K562 (cell line): Measurements from ENCODE around the gene SAE1. TPM values are rescaled to one million over a fixed set of nuclear protein-coding genes. Genes with fewer than 3 reads are reported as not detected.
A peak's percentile ranks its signal among the peaks of the same experiment; 100 is the strongest.

Experiments
- CBFB ChIP-seq: sonication (generic); formaldehyde crosslinking; IDR thresholded peaks from 2 replicates; pipeline ENCODE4 v1.4.0; 2020; ENCODE audit warnings: mild to moderate bottlenecking, missing genetic modification reagents
- CHCHD3 ChIP-seq: fragments of 250-450 bp; sonication (Bioruptor Pico); IDR thresholded peaks from 2 replicates; pipeline ENCODE4 v2.1.2; 2022; ENCODE audit warnings: mild to moderate bottlenecking
- FOXK1 ChIP-seq: sonication (generic); formaldehyde crosslinking; IDR thresholded peaks from 2 replicates; pipeline ENCODE4 v1.8.0; 2022; ENCODE audit warnings: missing genetic modification reagents, mild to moderate bottlenecking, borderline replicate concordance
- FUS ChIP-seq: fragments of 200-400 bp; formaldehyde crosslinking; optimal IDR thresholded peaks from 2 replicates; pipeline ENCODE3; 2017; ENCODE audit warnings: low read depth, low read length
- GABPA ChIP-seq: fragments of 200-800 bp; sonication (Bioruptor generic); conservative IDR thresholded peaks from 2 replicates; pipeline ENCODE4 v1.6.1; 2016; ENCODE audit warnings: low read depth, missing genetic modification characterization, missing compliant biosample characterization
- LEF1 ChIP-seq: fragments of 450-650 bp; IDR thresholded peaks from 2 replicates; pipeline ENCODE4 v1.6.1; 2016; ENCODE audit warnings: mild to moderate bottlenecking
- MLX ChIP-seq, 2 experiments: fragments of 450-650 bp in 1 of 2; sonication (generic) in 1 of 2; formaldehyde crosslinking; conservative IDR thresholded peaks; 2 replicates each; pipeline versions ENCODE4 v1.4.0 to v1.8.1; 2020 to 2022; ENCODE audit warnings: mild to moderate bottlenecking in 1 of 2, missing genetic modification reagents in 1 of 2
- MTA3 ChIP-seq: fragments of 450-650 bp; formaldehyde crosslinking; IDR thresholded peaks from 2 replicates; pipeline ENCODE4 v1.6.1; 2017; ENCODE audit warnings: mild to moderate bottlenecking, borderline replicate concordance
- NFXL1 ChIP-seq: fragments of 450-650 bp; formaldehyde crosslinking; IDR thresholded peaks from 2 replicates; pipeline ENCODE4 v1.4.0; 2021; ENCODE audit warnings: mild to moderate bottlenecking
- PHTF2 ChIP-seq: fragments of 250-450 bp; sonication (Bioruptor Pico); IDR thresholded peaks from 2 replicates; pipeline ENCODE4 v1.5.0; 2021; ENCODE audit warnings: mild to moderate bottlenecking
- PTRF ChIP-seq: fragments of 450-650 bp; IDR thresholded peaks from 2 replicates; pipeline ENCODE4 v1.6.1; 2016; ENCODE audit warnings: mild to moderate bottlenecking, missing genetic modification characterization, missing compliant biosample characterization
- PURB ChIP-seq: sonication (generic); formaldehyde crosslinking; IDR thresholded peaks from 2 replicates; pipeline ENCODE4 v1.9.0; 2021; ENCODE audit warnings: low read depth, mild to moderate bottlenecking, missing genetic modification reagents
- PYGO2 ChIP-seq: fragments of 450-650 bp; IDR thresholded peaks from 2 replicates; pipeline ENCODE4 v1.6.1; 2016; ENCODE audit warnings: mild to moderate bottlenecking, missing genetic modification characterization, moderate library complexity, missing compliant biosample characterization
- RFX1 ChIP-seq: fragments of 450-650 bp; IDR thresholded peaks from 2 replicates; pipeline ENCODE4 v1.6.1; 2016; ENCODE audit warnings: mild to moderate bottlenecking, moderate library complexity
- SETDB1 ChIP-seq: IDR thresholded peaks from one replicate; pipeline ENCODE4 v1.6.1; 2012; ENCODE audit warnings: low read length, control low read depth, inconsistent platforms
- SIN3A ChIP-seq, 2 experiments: fragments of 150-350 bp in 1 of 2; IDR thresholded peaks; 2 replicates each; pipeline ENCODE4 v1.6.1; 2011 to 2016; ENCODE audit warnings: borderline replicate concordance in 2 of 2, low read depth in 2 of 2, low read length in 2 of 2, mild to moderate bottlenecking in 2 of 2, moderate library complexity in 2 of 2; ENCODE audit not compliant: control insufficient read depth in 1 of 2
- SRSF7 ChIP-seq: fragments of 200-400 bp; formaldehyde crosslinking; optimal IDR thresholded peaks from 2 replicates; pipeline ENCODE3; 2017; ENCODE audit warnings: mild to moderate bottlenecking, low read depth, low read length
- ZC3H4 ChIP-seq: sonication (generic); formaldehyde crosslinking; IDR thresholded peaks from 2 replicates; pipeline ENCODE4 v1.9.0; 2021; ENCODE audit warnings: missing genetic modification reagents, borderline replicate concordance
- ZNF124 ChIP-seq: sonication (generic); formaldehyde crosslinking; IDR thresholded peaks from 2 replicates; pipeline ENCODE4 v1.8.1; 2022; ENCODE audit warnings: missing genetic modification reagents
- ZNF146 ChIP-seq: IDR thresholded peaks from one replicate; pipeline ENCODE4 v1.6.1; 2018; ENCODE audit warnings: missing compliant biosample characterization; ENCODE audit not compliant: unreplicated experiment
- ZNF253 ChIP-seq: fragments of 250-450 bp; sonication (Bioruptor Pico); conservative IDR thresholded peaks from 2 replicates; pipeline ENCODE4 v1.6.1; 2021; ENCODE audit warnings: mild to moderate bottlenecking
- ZNF3 ChIP-seq: fragments of 250-450 bp; sonication (Bioruptor Pico); IDR thresholded peaks from 2 replicates; pipeline ENCODE4 v1.5.0; 2021; ENCODE audit warnings: mild to moderate bottlenecking, moderate library complexity
- ZNF551 ChIP-seq: fragments of 250-450 bp; sonication (Bioruptor Pico); IDR thresholded peaks from 2 replicates; pipeline ENCODE4 v1.5.0; 2021; ENCODE audit warnings: mild to moderate bottlenecking, moderate library complexity
- polyA plus RNA-seq, 8 experiments: library from polyadenylated mRNA; depleted of rRNA in 4 of 8; stranded (reverse) in 5 of 8; unstranded in 3 of 8; fragments of >200 nt; fragmentation: Nextera tagmentation in 2 of 8; fragmentation: Illumina TruSeq in 1 of 8; extraction: Ambion mirVana in 2 of 8; extraction: Trizol in 1 of 8; gene quantifications; 2 replicates each; pipeline versions ENCODE4 v1.2.1 to v1.2.3, GENCODE V29; 2011 to 2014; ENCODE audit warnings: inconsistent platforms in 1 of 8, missing spikeins in 1 of 8
- total RNA-seq, 7 experiments: library from RNA; depleted of rRNA in 6 of 7; stranded (reverse); fragments of >200 nt in 6 of 7; fragmentation: Illumina TruSeq in 2 of 7; extraction: Trizol in 2 of 7; gene quantifications; 2 replicates each; pipeline versions ENCODE4 v1.2.1 to v1.2.3, GENCODE V29; 2011 to 2021; ENCODE audit warnings: low replicate concordance in 1 of 7
- TF ChIP-seq, protein P1 (sequence below): IDR thresholded peaks from 2 replicates; pipeline ENCODE4 v1.6.1; 2016; ENCODE audit warnings: missing genetic modification characterization, missing compliant biosample characterization
- TF ChIP-seq, protein P2 (sequence below): fragments of 450-650 bp; IDR thresholded peaks from 2 replicates; pipeline ENCODE4 v1.6.1; 2017; ENCODE audit warnings: antibody characterized with exemption

SAE1 gene
- total and polyA plus RNA-seq, 9 of the 15 experiments (the other 6 are each of a cell fraction or from before 2014, with no cell fraction given) = 82.8 to 299 (median 217) TPM

- TF ChIP-seq SIN3A (IDR thresholded peaks at IDR 0.05; ENCODE audit: borderline replicate concordance in 2 of 2, control insufficient read depth in 1 of 2, low read depth in 2 of 2, low read length in 2 of 2) (peak in 1 of 2 experiments; percentile 40; a peak in 1 of 4 replicates), ZNF146 (no peak), SRSF7 (no peak), PHTF2 (CRISPR knock-in tag) (no peak), FUS (no peak), SETDB1 (no peak), MLX (CRISPR knock-in tag; conservative IDR thresholded peaks at IDR 0.05) (no peak), PURB (CRISPR knock-in tag) (no peak), PTRF (0 out of 2 replicates have a peak, but pooled peaks have one; percentile 17), ZNF253 (no peak), ZNF3 (no peak), FOXK1 (CRISPR knock-in tag) (no peak; the same call in 1 of the 2 replicates), ZNF124 (CRISPR knock-in tag) (no peak), ZNF551 (CRISPR knock-in tag) (no peak), RFX1 (no peak), NFXL1 (CRISPR knock-in tag) (peak; percentile 71; the same call in 1 of the 2 replicates), CBFB (no peak), MTA3 (peak; percentile 84), GABPA (peak; percentile 89), CHCHD3 (CRISPR knock-in tag) (no peak), PYGO2 (tag) (no peak), ZC3H4 (CRISPR knock-in tag) (peak; percentile 20), LEF1 (no peak)
- TF ChIP-seq, protein P1, sequence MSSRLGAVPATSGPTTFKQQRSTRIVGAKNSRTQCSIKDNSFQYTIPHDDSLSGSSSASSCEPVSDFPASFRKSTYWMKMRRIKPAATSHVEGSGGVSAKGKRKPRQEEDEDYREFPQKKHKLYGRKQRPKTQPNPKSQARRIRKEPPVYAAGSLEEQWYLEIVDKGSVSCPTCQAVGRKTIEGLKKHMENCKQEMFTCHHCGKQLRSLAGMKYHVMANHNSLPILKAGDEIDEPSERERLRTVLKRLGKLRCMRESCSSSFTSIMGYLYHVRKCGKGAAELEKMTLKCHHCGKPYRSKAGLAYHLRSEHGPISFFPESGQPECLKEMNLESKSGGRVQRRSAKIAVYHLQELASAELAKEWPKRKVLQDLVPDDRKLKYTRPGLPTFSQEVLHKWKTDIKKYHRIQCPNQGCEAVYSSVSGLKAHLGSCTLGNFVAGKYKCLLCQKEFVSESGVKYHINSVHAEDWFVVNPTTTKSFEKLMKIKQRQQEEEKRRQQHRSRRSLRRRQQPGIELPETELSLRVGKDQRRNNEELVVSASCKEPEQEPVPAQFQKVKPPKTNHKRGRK (tag) = peak; percentile 93
- TF ChIP-seq, protein P2, sequence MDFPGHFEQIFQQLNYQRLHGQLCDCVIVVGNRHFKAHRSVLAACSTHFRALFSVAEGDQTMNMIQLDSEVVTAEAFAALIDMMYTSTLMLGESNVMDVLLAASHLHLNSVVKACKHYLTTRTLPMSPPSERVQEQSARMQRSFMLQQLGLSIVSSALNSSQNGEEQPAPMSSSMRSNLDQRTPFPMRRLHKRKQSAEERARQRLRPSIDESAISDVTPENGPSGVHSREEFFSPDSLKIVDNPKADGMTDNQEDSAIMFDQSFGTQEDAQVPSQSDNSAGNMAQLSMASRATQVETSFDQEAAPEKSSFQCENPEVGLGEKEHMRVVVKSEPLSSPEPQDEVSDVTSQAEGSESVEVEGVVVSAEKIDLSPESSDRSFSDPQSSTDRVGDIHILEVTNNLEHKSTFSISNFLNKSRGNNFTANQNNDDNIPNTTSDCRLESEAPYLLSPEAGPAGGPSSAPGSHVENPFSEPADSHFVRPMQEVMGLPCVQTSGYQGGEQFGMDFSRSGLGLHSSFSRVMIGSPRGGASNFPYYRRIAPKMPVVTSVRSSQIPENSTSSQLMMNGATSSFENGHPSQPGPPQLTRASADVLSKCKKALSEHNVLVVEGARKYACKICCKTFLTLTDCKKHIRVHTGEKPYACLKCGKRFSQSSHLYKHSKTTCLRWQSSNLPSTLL = no peak
These were observed 17.4 kb upstream of the SAE1 start, which contains the start of gene ZC3H4 (continued) for GRCh38 chr19:47112997-47113849.
